ENCODE results near the gene COL24A1.

DNA sequence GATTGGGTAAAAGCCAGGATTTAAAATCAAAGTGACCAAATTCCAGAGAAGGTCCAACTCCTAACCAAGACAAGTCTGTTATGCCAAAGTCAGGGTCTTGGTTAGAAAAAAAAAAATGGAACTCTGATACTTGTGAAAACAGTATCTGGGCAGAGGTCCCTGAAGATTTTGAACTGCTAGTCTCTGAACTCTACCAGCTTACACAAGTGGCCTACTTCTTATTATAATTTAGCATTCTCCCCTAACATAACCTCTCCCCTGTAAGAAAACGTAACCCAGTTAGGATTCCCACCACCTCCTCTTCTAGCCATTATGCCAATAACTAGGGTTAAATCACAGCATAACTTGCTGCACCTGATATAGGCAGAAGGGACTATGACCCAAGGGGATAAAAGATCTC lies 220.5 kb downstream of the COL24A1 start:
- TF ChIP-seq, protein P1, sequence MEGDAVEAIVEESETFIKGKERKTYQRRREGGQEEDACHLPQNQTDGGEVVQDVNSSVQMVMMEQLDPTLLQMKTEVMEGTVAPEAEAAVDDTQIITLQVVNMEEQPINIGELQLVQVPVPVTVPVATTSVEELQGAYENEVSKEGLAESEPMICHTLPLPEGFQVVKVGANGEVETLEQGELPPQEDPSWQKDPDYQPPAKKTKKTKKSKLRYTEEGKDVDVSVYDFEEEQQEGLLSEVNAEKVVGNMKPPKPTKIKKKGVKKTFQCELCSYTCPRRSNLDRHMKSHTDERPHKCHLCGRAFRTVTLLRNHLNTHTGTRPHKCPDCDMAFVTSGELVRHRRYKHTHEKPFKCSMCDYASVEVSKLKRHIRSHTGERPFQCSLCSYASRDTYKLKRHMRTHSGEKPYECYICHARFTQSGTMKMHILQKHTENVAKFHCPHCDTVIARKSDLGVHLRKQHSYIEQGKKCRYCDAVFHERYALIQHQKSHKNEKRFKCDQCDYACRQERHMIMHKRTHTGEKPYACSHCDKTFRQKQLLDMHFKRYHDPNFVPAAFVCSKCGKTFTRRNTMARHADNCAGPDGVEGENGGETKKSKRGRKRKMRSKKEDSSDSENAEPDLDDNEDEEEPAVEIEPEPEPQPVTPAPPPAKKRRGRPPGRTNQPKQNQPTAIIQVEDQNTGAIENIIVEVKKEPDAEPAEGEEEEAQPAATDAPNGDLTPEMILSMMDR (IDR thresholded peaks at IDR 0.05; ENCODE audit: control extremely low read depth in 1 of 3, insufficient read depth in 1 of 3, low read depth in 1 of 3, low read length in 3 of 3), result no peak
- no peak for TF ChIP-seq JUND (IDR thresholded peaks at IDR 0.05; ENCODE audit: low read length)
- no peak for TF ChIP-seq EZH2 (IDR thresholded peaks at IDR 0.05; ENCODE audit: low read depth, low read length, severe bottlenecking)
- no peak for TF ChIP-seq POLR2A (IDR thresholded peaks at IDR 0.05; ENCODE audit: control extremely low read depth in 1 of 2, low read depth in 2 of 2, low read length in 2 of 2)
- TF ChIP-seq, protein P2, sequence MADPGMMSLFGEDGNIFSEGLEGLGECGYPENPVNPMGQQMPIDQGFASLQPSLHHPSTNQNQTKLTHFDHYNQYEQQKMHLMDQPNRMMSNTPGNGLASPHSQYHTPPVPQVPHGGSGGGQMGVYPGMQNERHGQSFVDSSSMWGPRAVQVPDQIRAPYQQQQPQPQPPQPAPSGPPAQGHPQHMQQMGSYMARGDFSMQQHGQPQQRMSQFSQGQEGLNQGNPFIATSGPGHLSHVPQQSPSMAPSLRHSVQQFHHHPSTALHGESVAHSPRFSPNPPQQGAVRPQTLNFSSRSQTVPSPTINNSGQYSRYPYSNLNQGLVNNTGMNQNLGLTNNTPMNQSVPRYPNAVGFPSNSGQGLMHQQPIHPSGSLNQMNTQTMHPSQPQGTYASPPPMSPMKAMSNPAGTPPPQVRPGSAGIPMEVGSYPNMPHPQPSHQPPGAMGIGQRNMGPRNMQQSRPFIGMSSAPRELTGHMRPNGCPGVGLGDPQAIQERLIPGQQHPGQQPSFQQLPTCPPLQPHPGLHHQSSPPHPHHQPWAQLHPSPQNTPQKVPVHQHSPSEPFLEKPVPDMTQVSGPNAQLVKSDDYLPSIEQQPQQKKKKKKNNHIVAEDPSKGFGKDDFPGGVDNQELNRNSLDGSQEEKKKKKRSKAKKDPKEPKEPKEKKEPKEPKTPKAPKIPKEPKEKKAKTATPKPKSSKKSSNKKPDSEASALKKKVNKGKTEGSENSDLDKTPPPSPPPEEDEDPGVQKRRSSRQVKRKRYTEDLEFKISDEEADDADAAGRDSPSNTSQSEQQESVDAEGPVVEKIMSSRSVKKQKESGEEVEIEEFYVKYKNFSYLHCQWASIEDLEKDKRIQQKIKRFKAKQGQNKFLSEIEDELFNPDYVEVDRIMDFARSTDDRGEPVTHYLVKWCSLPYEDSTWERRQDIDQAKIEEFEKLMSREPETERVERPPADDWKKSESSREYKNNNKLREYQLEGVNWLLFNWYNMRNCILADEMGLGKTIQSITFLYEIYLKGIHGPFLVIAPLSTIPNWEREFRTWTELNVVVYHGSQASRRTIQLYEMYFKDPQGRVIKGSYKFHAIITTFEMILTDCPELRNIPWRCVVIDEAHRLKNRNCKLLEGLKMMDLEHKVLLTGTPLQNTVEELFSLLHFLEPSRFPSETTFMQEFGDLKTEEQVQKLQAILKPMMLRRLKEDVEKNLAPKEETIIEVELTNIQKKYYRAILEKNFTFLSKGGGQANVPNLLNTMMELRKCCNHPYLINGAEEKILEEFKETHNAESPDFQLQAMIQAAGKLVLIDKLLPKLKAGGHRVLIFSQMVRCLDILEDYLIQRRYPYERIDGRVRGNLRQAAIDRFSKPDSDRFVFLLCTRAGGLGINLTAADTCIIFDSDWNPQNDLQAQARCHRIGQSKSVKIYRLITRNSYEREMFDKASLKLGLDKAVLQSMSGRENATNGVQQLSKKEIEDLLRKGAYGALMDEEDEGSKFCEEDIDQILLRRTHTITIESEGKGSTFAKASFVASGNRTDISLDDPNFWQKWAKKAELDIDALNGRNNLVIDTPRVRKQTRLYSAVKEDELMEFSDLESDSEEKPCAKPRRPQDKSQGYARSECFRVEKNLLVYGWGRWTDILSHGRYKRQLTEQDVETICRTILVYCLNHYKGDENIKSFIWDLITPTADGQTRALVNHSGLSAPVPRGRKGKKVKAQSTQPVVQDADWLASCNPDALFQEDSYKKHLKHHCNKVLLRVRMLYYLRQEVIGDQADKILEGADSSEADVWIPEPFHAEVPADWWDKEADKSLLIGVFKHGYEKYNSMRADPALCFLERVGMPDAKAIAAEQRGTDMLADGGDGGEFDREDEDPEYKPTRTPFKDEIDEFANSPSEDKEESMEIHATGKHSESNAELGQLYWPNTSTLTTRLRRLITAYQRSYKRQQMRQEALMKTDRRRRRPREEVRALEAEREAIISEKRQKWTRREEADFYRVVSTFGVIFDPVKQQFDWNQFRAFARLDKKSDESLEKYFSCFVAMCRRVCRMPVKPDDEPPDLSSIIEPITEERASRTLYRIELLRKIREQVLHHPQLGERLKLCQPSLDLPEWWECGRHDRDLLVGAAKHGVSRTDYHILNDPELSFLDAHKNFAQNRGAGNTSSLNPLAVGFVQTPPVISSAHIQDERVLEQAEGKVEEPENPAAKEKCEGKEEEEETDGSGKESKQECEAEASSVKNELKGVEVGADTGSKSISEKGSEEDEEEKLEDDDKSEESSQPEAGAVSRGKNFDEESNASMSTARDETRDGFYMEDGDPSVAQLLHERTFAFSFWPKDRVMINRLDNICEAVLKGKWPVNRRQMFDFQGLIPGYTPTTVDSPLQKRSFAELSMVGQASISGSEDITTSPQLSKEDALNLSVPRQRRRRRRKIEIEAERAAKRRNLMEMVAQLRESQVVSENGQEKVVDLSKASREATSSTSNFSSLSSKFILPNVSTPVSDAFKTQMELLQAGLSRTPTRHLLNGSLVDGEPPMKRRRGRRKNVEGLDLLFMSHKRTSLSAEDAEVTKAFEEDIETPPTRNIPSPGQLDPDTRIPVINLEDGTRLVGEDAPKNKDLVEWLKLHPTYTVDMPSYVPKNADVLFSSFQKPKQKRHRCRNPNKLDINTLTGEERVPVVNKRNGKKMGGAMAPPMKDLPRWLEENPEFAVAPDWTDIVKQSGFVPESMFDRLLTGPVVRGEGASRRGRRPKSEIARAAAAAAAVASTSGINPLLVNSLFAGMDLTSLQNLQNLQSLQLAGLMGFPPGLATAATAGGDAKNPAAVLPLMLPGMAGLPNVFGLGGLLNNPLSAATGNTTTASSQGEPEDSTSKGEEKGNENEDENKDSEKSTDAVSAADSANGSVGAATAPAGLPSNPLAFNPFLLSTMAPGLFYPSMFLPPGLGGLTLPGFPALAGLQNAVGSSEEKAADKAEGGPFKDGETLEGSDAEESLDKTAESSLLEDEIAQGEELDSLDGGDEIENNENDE (IDR thresholded peaks at IDR 0.05; ENCODE audit: insufficient replicate concordance, low read length), result no peak
- TF ChIP-seq GTF2F1 (IDR thresholded peaks at IDR 0.05; ENCODE audit: borderline replicate concordance, low read depth, low read length), result no peak
- no peak for TF ChIP-seq POLR2AphosphoS5 (IDR thresholded peaks at IDR 0.05; ENCODE audit: low read depth, low read length)
- no peak for TF ChIP-seq HDAC6 (IDR thresholded peaks at IDR 0.05; ENCODE audit: low read depth, low read length)
- TF ChIP-seq EP300 (IDR thresholded peaks at IDR 0.05; ENCODE audit: borderline replicate concordance in 1 of 2, low read depth in 2 of 2, low read length in 2 of 2), result no peak
- TF ChIP-seq RFX5 (IDR thresholded peaks at IDR 0.05; ENCODE audit: borderline replicate concordance, low read depth, low read length), result no peak
- no peak for TF ChIP-seq RXRA (IDR thresholded peaks at IDR 0.05; ENCODE audit: insufficient read depth, low read depth, low read length)
- TF ChIP-seq FOSL1 (IDR thresholded peaks at IDR 0.05; ENCODE audit: insufficient read depth, low read depth, low read length), result no peak

All from H1 (cell line).